Measurements from ENCODE around the gene MT1E. TPM values are rescaled to one million over a fixed set of nuclear protein-coding genes. Genes with fewer than 3 reads are reported as not detected.

MT1E gene
- total RNA-seq, 1 experiment from 2014 or later = 25.9 TPM

DNA sequence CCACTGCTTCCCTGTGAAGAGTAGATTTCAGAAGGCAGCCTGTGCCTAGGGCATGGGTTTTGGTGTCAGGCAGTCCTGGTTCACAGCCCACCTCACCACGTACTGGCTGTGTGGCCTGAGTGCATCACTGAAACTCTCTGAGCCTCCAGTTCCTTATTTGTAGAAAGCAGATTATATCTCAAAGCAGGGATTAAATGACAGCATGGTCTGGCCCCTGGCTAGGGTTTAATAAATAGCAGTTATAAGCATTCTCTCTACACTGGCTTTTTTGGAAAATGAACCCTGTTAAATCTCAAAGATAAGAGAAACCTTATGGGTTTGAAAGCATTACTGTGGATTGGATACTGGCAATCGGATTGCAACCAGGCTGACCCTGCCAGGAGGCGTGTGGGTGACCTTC, 4.0 kb downstream of the MT1E start:
- H3T11ph ChIP-seq (ENCODE audit: low read length) = no peak overlapping the region
- peaks cover 98% of the 10 kb centered on the region for H3K27me3 Mint-ChIP-seq (ENCODE audit: low read depth)
- peaks cover 0 to 13% of the 10 kb centered on the region in 2 experiments; a peak in 2 of 5 replicates for H3K9me3 Mint-ChIP-seq
- no peak overlapping the region for H2BK15ac ChIP-seq (ENCODE audit: low read depth, low read length)
- H4K20me1 ChIP-seq (ENCODE audit: control insufficient read depth, insufficient read depth, insufficient read length) = no peaks in the 10 kb centered on the region
- H3K14ac ChIP-seq (ENCODE audit: insufficient read depth, low read length) = no peak overlapping the region
- H3K79me2 ChIP-seq (ENCODE audit: insufficient read depth, low read length) = no peaks in the 10 kb centered on the region
- no peak overlapping the region for H3K23ac ChIP-seq (ENCODE audit: insufficient read length, low read depth, low read length)
- TF ChIP-seq, protein P1, sequence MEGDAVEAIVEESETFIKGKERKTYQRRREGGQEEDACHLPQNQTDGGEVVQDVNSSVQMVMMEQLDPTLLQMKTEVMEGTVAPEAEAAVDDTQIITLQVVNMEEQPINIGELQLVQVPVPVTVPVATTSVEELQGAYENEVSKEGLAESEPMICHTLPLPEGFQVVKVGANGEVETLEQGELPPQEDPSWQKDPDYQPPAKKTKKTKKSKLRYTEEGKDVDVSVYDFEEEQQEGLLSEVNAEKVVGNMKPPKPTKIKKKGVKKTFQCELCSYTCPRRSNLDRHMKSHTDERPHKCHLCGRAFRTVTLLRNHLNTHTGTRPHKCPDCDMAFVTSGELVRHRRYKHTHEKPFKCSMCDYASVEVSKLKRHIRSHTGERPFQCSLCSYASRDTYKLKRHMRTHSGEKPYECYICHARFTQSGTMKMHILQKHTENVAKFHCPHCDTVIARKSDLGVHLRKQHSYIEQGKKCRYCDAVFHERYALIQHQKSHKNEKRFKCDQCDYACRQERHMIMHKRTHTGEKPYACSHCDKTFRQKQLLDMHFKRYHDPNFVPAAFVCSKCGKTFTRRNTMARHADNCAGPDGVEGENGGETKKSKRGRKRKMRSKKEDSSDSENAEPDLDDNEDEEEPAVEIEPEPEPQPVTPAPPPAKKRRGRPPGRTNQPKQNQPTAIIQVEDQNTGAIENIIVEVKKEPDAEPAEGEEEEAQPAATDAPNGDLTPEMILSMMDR (conservative IDR thresholded peaks at IDR 0.05) = no peak
- no peak overlapping the region for H2BK120ac ChIP-seq (ENCODE audit: low read depth, low read length, poor library complexity, severe bottlenecking)
- H2BK20ac ChIP-seq (ENCODE audit: low read depth, low read length, poor library complexity, severe bottlenecking) = no peak overlapping the region
- H3K23me2 ChIP-seq (ENCODE audit: insufficient read length, low read depth, low read length, poor library complexity, severe bottlenecking) = peaks cover 16% of the 10 kb centered on the region
- no peak overlapping the region for H2AFZ ChIP-seq (ENCODE audit: low read length)
- DNase-seq = no peak
- H2AK5ac ChIP-seq (ENCODE audit: insufficient read length, low read length) = no peak overlapping the region
- no peaks in the 10 kb centered on the region for H3K9me3 ChIP-seq (ENCODE audit: control insufficient read depth, low read depth, low read length)
- no peak overlapping the region for H3K4me2 ChIP-seq (ENCODE audit: insufficient read depth, insufficient read length, low read length)
- no peak overlapping the region for H3K4ac ChIP-seq (ENCODE audit: low read depth, low read length)
- no peak overlapping the region for H4K8ac ChIP-seq (replicated peaks; ENCODE audit: insufficient read length, low read depth, low read length)
- peaks cover 24 to 32% of the 10 kb centered on the region in 2 experiments for H3K4me1 Mint-ChIP-seq
- H2BK5ac ChIP-seq (ENCODE audit: insufficient read length, low read length) = no peak overlapping the region
- H3K18ac ChIP-seq (ENCODE audit: insufficient read length, low read depth, low read length) = no peak overlapping the region
- no peak overlapping the region for H2BK12ac ChIP-seq (ENCODE audit: insufficient read length, low read depth, low read length)
- H4K5ac ChIP-seq (ENCODE audit: insufficient read length, low read depth, low read length) = no peak overlapping the region
- no CpG with 5 or more reads among the region's 3 CpGs for WGBS (ENCODE audit: extremely low coverage, insufficient read length, low lambda C conversion rate)
- no peak overlapping the region for H3K9ac ChIP-seq (ENCODE audit: extremely low read depth, insufficient read length, low read length)
- no peak overlapping the region for H3K56ac ChIP-seq (ENCODE audit: insufficient read length, low read depth, low read length)
- H3K36me3 Mint-ChIP-seq (ENCODE audit: insufficient read depth in 1 of 3, low read depth in 3 of 3) = no peaks in the 10 kb centered on the region
- no peak overlapping the region for H3K27ac Mint-ChIP-seq
- H3K27ac ChIP-seq (ENCODE audit: insufficient read length, low read depth, low read length) = no peak overlapping the region
- no peaks in the 10 kb centered on the region for H3K79me1 ChIP-seq (ENCODE audit: insufficient read depth, low read depth, low read length, poor library complexity, severe bottlenecking)
- no peaks in the 10 kb centered on the region; the same call in 1 of the 2 replicates for H3K4me1 ChIP-seq (ENCODE audit: insufficient read depth, low read length)
- H3K4me3 Mint-ChIP-seq = no peak overlapping the region
- peaks cover 86% of the 10 kb centered on the region for H3K27me3 ChIP-seq (ENCODE audit: insufficient read depth, low read length)
- H4K91ac ChIP-seq (ENCODE audit: insufficient read length, low read depth, low read length) = no peak overlapping the region

Data from H9 (cell line).